ENCODE measurements around the gene PEX11G.
A peak's percentile ranks its signal among the peaks of the same experiment; 100 is the strongest.

PEX11G gene

GRCh38 chr19:7521551-7522071 lies 32.8 kb upstream of the PEX11G start:
- no peak for DNase-seq

GRCh38 chr19:7520131-7521051 lies 31.6 kb upstream of the PEX11G start:
- DNase-seq: no peak

- no peak for DNase-seq
Measured at GRCh38 chr19:7519361-7520130, 30.7 kb upstream of the PEX11G start.

- DNase-seq: no peak
Measured at GRCh38 chr19:7516878-7517277, 28.0 kb upstream of the PEX11G start.

- no peak for DNase-seq
Measured at GRCh38 chr19:7516333-7516732, 27.5 kb upstream of the PEX11G start.

- DNase-seq: peak; percentile 72
Measured at GRCh38 chr19:7515645-7516151, 26.9 kb upstream of the PEX11G start, which contains the start of gene ZNF358. TSS of gene ZNF358 (plus strand) at chr19:7516103. CDS start at chr19:7519243, 3,140 bp downstream.

GRCh38 chr19:7515110-7515644 lies 26.3 kb upstream of the PEX11G start:
- DNase-seq: no peak

GRCh38 chr19:7513809-7514642 lies 25.2 kb upstream of the PEX11G start:
- DNase-seq: no peak

- DNase-seq: no peak
Measured at GRCh38 chr19:7512400-7512851, 23.6 kb upstream of the PEX11G start.

GRCh38 chr19:7509625-7510024 lies 20.8 kb upstream of the PEX11G start:
- no peak for DNase-seq

GRCh38 chr19:7507884-7508283 lies 19.0 kb upstream of the PEX11G start:
- no peak for DNase-seq

- peak; percentile 77 for DNase-seq
Measured at GRCh38 chr19:7506385-7507328, 17.8 kb upstream of the PEX11G start.

GRCh38 chr19:7505682-7506384 lies 17.0 kb upstream of the PEX11G start:
- DNase-seq: no peak

- no peak for DNase-seq
Measured at GRCh38 chr19:7505288-7505681, 16.4 kb upstream of the PEX11G start.

- no peak for DNase-seq
Measured at GRCh38 chr19:7504684-7505083, 15.8 kb upstream of the PEX11G start.

GRCh38 chr19:7502552-7502951 lies 13.7 kb upstream of the PEX11G start:
- DNase-seq: no peak

GRCh38 chr19:7500811-7501450 lies 12.1 kb upstream of the PEX11G start:
- DNase-seq: peak; percentile 76

GRCh38 chr19:7497292-7497691 lies 8.5 kb upstream of the PEX11G start:
- no peak for DNase-seq

GRCh38 chr19:7494416-7495098 lies 5.7 kb upstream of the PEX11G start:
- no peak for DNase-seq

Measured in activated effector memory CD4-positive, alpha-beta T cell treated with anti-CD3 and anti-CD28 coated beads, Interleukin-2, amount 50 U/mL, for 16 hours (primary cell).